Posterior vena cava (tissue), 2 donors: Measurements from ENCODE around the gene FRG1. TPM values are rescaled to one million over a fixed set of nuclear protein-coding genes. Genes with fewer than 3 reads are reported as not detected.
A peak's percentile ranks its signal among the peaks of the same experiment; 100 is the strongest.
"Not testable (repeated sequence)": the region's sequence is repeated elsewhere in the genome, so short reads cannot be mapped to it uniquely, and the experiment has no call there.

Source experiments
- DNase-seq: peaks from one replicate; pipeline ENCODE4 v3.0.0-alpha.2; 2020; ENCODE audit warnings: low spot score
- intact Hi-C, 2 donors: fragments of 100-400 bp; cut with DNase I; formaldehyde crosslinking; loops; one replicate each; pipeline versions ENCODE4 v1.14.1 to v1.14.2; 2022 to 2023
- total RNA-seq, 2 donors: library from RNA; stranded (reverse); fragmentation: NEBNext Ultra II Directional; extraction: Animal tissue kit (Norgen Biotek cat#: 25700); gene quantifications; one replicate each; pipeline ENCODE4 v1.2.1, GENCODE V29; 2021
- donor health status: DM: yes; HTN: yes; CAD: no.
- donor health status: DM: yes; HTN: yes; CAD: no.

FRG1 gene
- total RNA-seq, 2 donors from 2014 or later = 41.6 to 46.4 TPM

DNA sequence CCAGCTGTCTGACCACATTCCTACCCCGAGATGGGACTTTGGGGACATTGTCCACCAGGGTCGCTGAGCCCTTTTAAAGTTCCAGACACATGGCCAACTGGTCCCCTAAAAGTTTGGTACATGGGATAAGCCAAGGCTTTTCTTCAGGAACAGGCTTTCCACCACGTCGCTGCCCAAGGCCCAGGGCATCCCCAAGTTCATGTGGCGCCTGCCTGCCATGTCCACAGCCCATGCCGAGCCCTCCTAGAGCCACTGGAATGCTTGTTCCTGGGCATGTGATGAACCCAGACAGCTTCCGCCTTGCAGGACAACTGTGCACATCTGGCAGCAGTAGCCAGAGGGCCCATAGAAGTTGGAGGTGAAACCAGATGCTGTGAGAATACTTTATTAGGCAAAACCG, 41.3 kb downstream of the FRG1 start:
- peak; percentile 67 for DNase-seq
- intact Hi-C loops = no loop called here

DNA sequence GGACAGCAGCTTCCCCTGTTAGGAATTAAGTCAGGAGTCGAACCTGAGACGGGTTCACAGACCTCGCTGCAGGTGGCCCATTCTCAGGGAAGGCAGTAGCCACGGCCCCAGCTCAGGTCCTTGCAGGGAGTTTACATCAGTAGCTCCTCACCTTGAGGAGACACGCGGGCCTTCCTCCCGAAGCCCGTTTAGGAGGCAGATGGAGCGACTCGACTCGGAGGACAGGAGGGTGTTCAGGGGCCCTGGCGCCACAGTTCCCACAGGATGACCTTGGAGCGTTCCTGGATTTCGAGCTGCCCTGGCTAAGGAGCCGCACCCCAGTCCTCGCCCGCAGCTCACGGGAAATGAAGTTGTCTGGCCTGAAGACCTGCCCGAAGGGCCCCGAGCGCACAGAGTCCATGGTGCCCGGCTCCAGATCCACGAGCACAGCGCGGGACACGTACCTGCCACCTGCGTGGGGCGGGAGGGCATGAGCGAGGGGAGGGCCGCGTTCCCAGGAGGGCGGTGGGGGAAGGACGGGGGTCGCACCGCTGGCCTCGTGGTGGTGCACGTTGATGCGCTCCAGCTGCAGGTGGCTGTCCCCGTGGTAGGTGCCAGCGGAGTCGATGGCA, 43.3 kb downstream of the FRG1 start:
- peak; percentile 62 for DNase-seq
- intact Hi-C loops = not testable (repeated sequence)

DNA sequence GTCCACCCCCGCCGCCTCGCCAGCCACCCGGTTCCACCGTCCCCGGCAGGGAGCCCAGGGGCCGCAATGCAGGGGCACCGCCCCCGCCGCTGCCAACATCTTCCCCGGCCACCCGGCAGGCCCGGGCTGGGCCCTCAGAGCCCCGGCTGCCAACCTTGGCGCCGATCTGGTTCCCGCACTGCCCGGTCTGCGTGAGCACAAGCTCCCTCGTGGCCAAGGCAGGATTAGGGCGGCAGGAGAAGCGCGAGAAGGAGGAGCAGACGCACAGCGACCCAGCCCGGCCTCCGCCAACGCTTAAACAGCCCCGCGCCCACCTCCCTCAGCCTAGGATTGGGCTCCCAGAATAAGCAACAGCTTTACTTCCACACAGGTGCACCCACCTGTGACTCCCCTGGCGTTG, 44.0 kb downstream of the FRG1 start:
- intact Hi-C loops = not testable (repeated sequence)

DNA sequence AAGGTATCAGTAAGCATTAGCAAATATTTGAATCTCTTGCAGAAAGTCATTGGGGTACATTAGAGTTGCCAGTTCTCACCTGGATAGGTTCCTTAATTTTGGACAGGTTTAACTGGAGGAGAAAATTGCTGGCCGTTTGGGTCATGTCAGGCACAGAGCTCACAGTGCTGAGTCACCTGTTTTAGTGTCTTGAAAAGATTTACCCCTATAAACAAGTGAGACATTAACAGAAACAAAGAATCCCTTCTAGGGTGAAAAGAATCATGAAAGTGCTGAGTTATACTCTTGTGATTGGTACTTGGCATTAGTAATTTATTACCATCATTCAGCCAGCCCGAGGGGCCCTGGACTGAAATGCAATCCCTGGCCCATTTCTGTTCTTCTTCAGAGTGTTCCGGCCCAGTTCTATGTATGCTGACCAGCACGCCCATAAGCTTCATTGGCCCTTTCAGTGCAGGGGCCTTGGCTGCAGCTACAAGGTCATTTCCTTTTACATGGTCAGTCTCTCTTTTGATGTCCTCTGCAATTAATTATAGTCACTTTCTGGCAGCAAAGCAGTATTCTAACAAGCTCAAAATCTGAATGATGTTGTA, 45.1 kb downstream of the FRG1 start:
- intact Hi-C loops = not testable (repeated sequence)
- peak; percentile 50 for DNase-seq

More for the DNA sequence above, 44.0 kb downstream of the FRG1 start:
- DNase-seq = peak; percentile 47

DNA sequence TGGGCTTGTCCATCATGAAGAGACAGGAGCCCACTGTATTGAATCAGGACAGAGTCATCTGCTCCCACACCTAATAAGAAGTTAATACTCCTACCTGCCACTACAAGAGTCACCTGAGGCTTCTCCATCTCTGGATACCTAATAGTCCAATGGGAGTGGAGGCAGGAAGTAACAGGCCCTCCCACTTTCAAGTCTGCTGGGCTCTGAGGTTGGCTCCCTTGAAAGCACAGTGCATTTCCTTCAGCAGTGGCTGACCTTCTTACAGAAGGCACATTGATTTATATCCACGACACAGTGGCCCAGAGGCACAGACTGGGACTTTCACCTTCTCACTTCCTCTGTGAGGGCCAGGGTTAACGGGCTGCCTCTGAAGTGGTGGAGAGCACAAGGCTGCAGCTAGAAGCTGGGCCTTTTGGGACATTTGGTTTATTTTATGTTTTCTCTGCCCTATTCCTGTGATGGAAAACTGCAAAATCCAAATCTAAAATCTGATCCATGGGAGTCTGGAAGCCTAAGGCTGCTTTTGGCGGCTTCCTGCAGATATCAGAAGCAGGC, 48.3 kb downstream of the FRG1 start:
- intact Hi-C loops = no loop called here
- DNase-seq = no peak

DNA sequence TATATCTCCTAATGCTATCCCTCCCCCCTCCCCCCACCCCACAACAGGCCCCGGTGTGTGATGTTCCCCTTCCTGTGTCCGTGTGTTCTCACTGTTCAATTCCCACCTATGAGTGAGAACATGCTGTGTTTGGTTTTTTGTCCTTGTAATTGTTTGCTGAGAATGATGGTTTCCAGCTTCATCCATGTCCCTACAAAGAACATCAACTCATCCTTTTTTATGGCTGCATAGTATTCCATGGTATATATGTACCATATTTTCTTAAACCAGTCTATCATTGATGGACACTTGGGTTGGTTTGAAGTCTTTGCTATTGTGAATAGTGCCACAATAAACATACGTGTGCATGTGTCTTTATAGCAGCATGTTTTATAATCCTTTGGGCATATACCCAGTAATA, 49.3 kb downstream of the FRG1 start:
- intact Hi-C loops, DNase-seq: not testable (repeated sequence)

Other genes with a start within 250 kb of the FRG1 start
- not detected for gene FRG2, start 86.4 kb downstream of the FRG1 start, total RNA-seq
- not detected for gene DBET, start 123.6 kb downstream of the FRG1 start, total RNA-seq
- not detected for gene DUX4, start 232.9 kb downstream of the FRG1 start, total RNA-seq